ENCODE measurements around the gene PLOD2. TPM values are rescaled to one million over a fixed set of nuclear protein-coding genes. Genes with fewer than 3 reads are reported as not detected.
"Not testable (repeated sequence)": the region's sequence is repeated elsewhere in the genome, so short reads cannot be mapped to it uniquely, and the experiment has no call there.

Gene PLOD2
- total RNA-seq, 2 experiments from 2014 or later = not detected

- no peaks in the 10 kb centered on the region for H4K20me1 ChIP-seq (ENCODE audit: insufficient read depth, low read length)
- no peak overlapping the region for H3K4me3 ChIP-seq (ENCODE audit: low read depth, low read length, poor library complexity, severe bottlenecking)
- ChIA-PET POLR2A (no interaction called here), CTCF (ENCODE audit: unreplicated experiment) (no interaction called here)
- no peaks in the 10 kb centered on the region for H3K36me3 ChIP-seq (ENCODE audit: insufficient read depth, low read length)
- no peaks in the 10 kb centered on the region for H3K9me3 ChIP-seq (ENCODE audit: low read length)
- no peak overlapping the region for H3K4me2 ChIP-seq (ENCODE audit: low read length)
- no TSS peak for BruUV-seq (replicated peaks)
- H3K27ac ChIP-seq (ENCODE audit: low read depth, low read length, poor library complexity, severe bottlenecking) = no peak overlapping the region
- no peak for TF ChIP-seq EZH2phosphoT487 (IDR thresholded peaks at IDR 0.05; ENCODE audit: borderline replicate concordance, low read depth, low read length)
- TF ChIP-seq, protein P1, sequence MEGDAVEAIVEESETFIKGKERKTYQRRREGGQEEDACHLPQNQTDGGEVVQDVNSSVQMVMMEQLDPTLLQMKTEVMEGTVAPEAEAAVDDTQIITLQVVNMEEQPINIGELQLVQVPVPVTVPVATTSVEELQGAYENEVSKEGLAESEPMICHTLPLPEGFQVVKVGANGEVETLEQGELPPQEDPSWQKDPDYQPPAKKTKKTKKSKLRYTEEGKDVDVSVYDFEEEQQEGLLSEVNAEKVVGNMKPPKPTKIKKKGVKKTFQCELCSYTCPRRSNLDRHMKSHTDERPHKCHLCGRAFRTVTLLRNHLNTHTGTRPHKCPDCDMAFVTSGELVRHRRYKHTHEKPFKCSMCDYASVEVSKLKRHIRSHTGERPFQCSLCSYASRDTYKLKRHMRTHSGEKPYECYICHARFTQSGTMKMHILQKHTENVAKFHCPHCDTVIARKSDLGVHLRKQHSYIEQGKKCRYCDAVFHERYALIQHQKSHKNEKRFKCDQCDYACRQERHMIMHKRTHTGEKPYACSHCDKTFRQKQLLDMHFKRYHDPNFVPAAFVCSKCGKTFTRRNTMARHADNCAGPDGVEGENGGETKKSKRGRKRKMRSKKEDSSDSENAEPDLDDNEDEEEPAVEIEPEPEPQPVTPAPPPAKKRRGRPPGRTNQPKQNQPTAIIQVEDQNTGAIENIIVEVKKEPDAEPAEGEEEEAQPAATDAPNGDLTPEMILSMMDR (conservative IDR thresholded peaks at IDR 0.05; ENCODE audit: low read length) = no peak
- H3K9me2 ChIP-seq (ENCODE audit: insufficient read depth, low read length) = no peaks in the 10 kb centered on the region
- no peaks in the 10 kb centered on the region for H3K79me2 ChIP-seq (ENCODE audit: insufficient read depth, low read depth, low read length)
- H3K4me1 ChIP-seq (ENCODE audit: insufficient read depth, low read length, poor library complexity, severe bottlenecking) = no peaks in the 10 kb centered on the region
- no peak for DNase-seq (ENCODE audit: low spot score)
- H2AFZ ChIP-seq (ENCODE audit: low read length) = no peak overlapping the region
- intact Hi-C loops (cut with micrococcal nuclease; ENCODE audit: unreplicated experiment) = no loop called here
Observed at GRCh38 chr3:146115619-146116018, 45.4 kb downstream of the PLOD2 start.

GRCh38 chr3:146113804-146114203, 47.2 kb downstream of the PLOD2 start:
- H3K4me1 ChIP-seq (ENCODE audit: insufficient read depth, low read length, poor library complexity, severe bottlenecking); H3K9me3 ChIP-seq (ENCODE audit: low read length); H3K4me2 ChIP-seq (ENCODE audit: low read length); CTCF ChIA-PET (ENCODE audit: unreplicated experiment); H3K9me2 ChIP-seq (ENCODE audit: insufficient read depth, low read length); H2AFZ ChIP-seq (ENCODE audit: low read length); H3K4me3 ChIP-seq (ENCODE audit: low read depth, low read length, poor library complexity, severe bottlenecking); H3K27ac ChIP-seq (ENCODE audit: low read depth, low read length, poor library complexity, severe bottlenecking); H3K36me3 ChIP-seq (ENCODE audit: insufficient read depth, low read length); POLR2A ChIA-PET; H4K20me1 ChIP-seq (ENCODE audit: insufficient read depth, low read length); intact Hi-C loops (cut with micrococcal nuclease; ENCODE audit: unreplicated experiment); H3K79me2 ChIP-seq (ENCODE audit: insufficient read depth, low read depth, low read length); BruUV-seq (replicated peaks): not testable (repeated sequence)
- DNase-seq (ENCODE audit: low spot score) = peak; percentile 19

DNA sequence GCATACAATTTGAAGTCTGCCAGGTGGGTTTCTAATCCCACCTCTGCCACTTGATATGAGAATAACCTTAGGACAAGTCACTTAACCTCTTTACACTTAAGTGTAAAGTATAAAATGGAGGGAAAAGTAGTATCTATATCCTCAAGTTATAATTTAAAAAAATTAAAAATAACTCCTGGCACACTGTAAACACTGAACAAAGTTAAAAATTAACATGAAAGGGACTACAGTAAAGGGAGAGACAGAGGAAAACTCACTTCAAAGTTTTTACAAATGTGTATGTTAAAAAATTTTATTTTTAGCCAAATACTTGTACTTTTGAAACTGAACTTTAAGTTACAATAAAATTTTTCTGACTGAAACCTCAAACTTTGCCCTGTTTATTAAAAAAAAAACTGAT, 49.6 kb downstream of the PLOD2 start:
- H3K9me3 ChIP-seq (ENCODE audit: low read length) = no peaks in the 10 kb centered on the region
- H3K4me1 ChIP-seq (ENCODE audit: insufficient read depth, low read length, poor library complexity, severe bottlenecking) = no peaks in the 10 kb centered on the region
- POLR2A ChIA-PET = no interaction called here
- intact Hi-C loops (cut with micrococcal nuclease; ENCODE audit: unreplicated experiment) = no loop called here
- TF ChIP-seq EZH2phosphoT487 (IDR thresholded peaks at IDR 0.05; ENCODE audit: borderline replicate concordance, low read depth, low read length) = no peak
- TF ChIP-seq, protein P1 (conservative IDR thresholded peaks at IDR 0.05; ENCODE audit: low read length) = no peak
- H3K79me2 ChIP-seq (ENCODE audit: insufficient read depth, low read depth, low read length) = no peaks in the 10 kb centered on the region
- H4K20me1 ChIP-seq (ENCODE audit: insufficient read depth, low read length) = no peaks in the 10 kb centered on the region
- H3K27ac ChIP-seq (ENCODE audit: low read depth, low read length, poor library complexity, severe bottlenecking) = no peak overlapping the region
- H2AFZ ChIP-seq (ENCODE audit: low read length) = no peak overlapping the region
- CTCF ChIA-PET (ENCODE audit: unreplicated experiment) = no interaction called here
- no peak overlapping the region for H3K4me2 ChIP-seq (ENCODE audit: low read length)
- no peaks in the 10 kb centered on the region for H3K36me3 ChIP-seq (ENCODE audit: insufficient read depth, low read length)
- H3K9me2 ChIP-seq (ENCODE audit: insufficient read depth, low read length) = no peaks in the 10 kb centered on the region
- no peak for DNase-seq (ENCODE audit: low spot score)
- no peak overlapping the region for H3K4me3 ChIP-seq (ENCODE audit: low read depth, low read length, poor library complexity, severe bottlenecking)
- BruUV-seq (replicated peaks) = no TSS peak

Data from OCI-LY7 (cell line).